HepG2 (cell line): ENCODE results near the gene MMP25. TPM values are rescaled to one million over a fixed set of nuclear protein-coding genes. Genes with fewer than 3 reads are reported as not detected.
A peak's percentile ranks its signal among the peaks of the same experiment; 100 is the strongest.

Experiments
- ARNT ChIP-seq: fragments of 450-650 bp; IDR thresholded peaks from 2 replicates; pipeline ENCODE4 v1.6.1; 2017
- ATF1 ChIP-seq: IDR thresholded peaks from 2 replicates; pipeline ENCODE4 v1.6.1; 2016; ENCODE audit warnings: mild to moderate bottlenecking, control low read depth
- BORCS8-MEF2B ChIP-seq: sonication (generic); formaldehyde crosslinking; IDR thresholded peaks from 2 replicates; pipeline ENCODE4 v1.8.0; 2022; ENCODE audit warnings: mild to moderate bottlenecking, missing genetic modification reagents
- CCDC6 ChIP-seq: sonication (generic); formaldehyde crosslinking; IDR thresholded peaks from 2 replicates; pipeline ENCODE4 v1.8.1; 2022; ENCODE audit warnings: mild to moderate bottlenecking, missing genetic modification reagents, moderate library complexity
- DNMT3B ChIP-seq: conservative IDR thresholded peaks from 2 replicates; pipeline ENCODE4 v1.6.1; 2016; ENCODE audit warnings: missing biosample characterization, control low read depth
- KAT7 ChIP-seq: IDR thresholded peaks from 2 replicates; pipeline ENCODE4 v1.6.1; 2018; ENCODE audit warnings: borderline replicate concordance, missing compliant biosample characterization
- KDM2A ChIP-seq: sonication (generic); formaldehyde crosslinking; IDR thresholded peaks from 2 replicates; pipeline ENCODE4 v1.4.0; 2020; ENCODE audit warnings: low read depth, missing genetic modification reagents, borderline replicate concordance
- NCOA2 ChIP-seq: sonication (generic); formaldehyde crosslinking; IDR thresholded peaks from 2 replicates; pipeline ENCODE4 v1.8.0; 2022; ENCODE audit warnings: inconsistent platforms
- PLSCR1 ChIP-seq: sonication (generic); formaldehyde crosslinking; IDR thresholded peaks from 2 replicates; pipeline ENCODE4 v1.5.0; 2020; ENCODE audit warnings: missing genetic modification reagents, mild to moderate bottlenecking, borderline replicate concordance
- SSRP1 ChIP-seq: IDR thresholded peaks from 2 replicates; pipeline ENCODE4 v1.6.1; 2016; ENCODE audit warnings: control low read depth
- TARDBP ChIP-seq: sonication (generic); formaldehyde crosslinking; IDR thresholded peaks from 2 replicates; pipeline ENCODE4 v1.8.0; 2022; ENCODE audit warnings: mild to moderate bottlenecking, missing genetic modification reagents
- TBX3 ChIP-seq: fragments of 450-650 bp; IDR thresholded peaks from 2 replicates; pipeline ENCODE4 v1.6.1; 2017; ENCODE audit warnings: antibody characterized with exemption, mild to moderate bottlenecking, inconsistent platforms, borderline replicate concordance
- ZFP90 ChIP-seq: sonication (generic); formaldehyde crosslinking; IDR thresholded peaks from 2 replicates; pipeline ENCODE4 v1.8.0; 2022; ENCODE audit warnings: missing genetic modification reagents, mild to moderate bottlenecking, inconsistent platforms, borderline replicate concordance
- ZNF292 ChIP-seq: sonication (generic); formaldehyde crosslinking; IDR thresholded peaks from 2 replicates; pipeline ENCODE4 v1.8.1; 2022; ENCODE audit warnings: mild to moderate bottlenecking, low read depth, missing genetic modification reagents, borderline replicate concordance
- ZNF331 ChIP-seq: sonication (generic); formaldehyde crosslinking; IDR thresholded peaks from 2 replicates; pipeline ENCODE4 v1.4.0; 2020; ENCODE audit warnings: missing genetic modification reagents
- ZNF333 ChIP-seq: sonication (generic); formaldehyde crosslinking; IDR thresholded peaks from 2 replicates; pipeline ENCODE4 v1.4.0; 2020; ENCODE audit warnings: mild to moderate bottlenecking, missing genetic modification reagents, borderline replicate concordance
- ZNF501 ChIP-seq: sonication (generic); formaldehyde crosslinking; IDR thresholded peaks from 2 replicates; pipeline ENCODE4 v1.5.1; 2020; ENCODE audit warnings: mild to moderate bottlenecking, moderate library complexity, missing genetic modification reagents
- ZNF556 ChIP-seq: sonication (generic); formaldehyde crosslinking; IDR thresholded peaks from 2 replicates; pipeline ENCODE4 v1.4.0; 2020; ENCODE audit warnings: mild to moderate bottlenecking, missing genetic modification reagents, borderline replicate concordance
- ZNF569 ChIP-seq: sonication (generic); formaldehyde crosslinking; IDR thresholded peaks from 2 replicates; pipeline ENCODE4 v1.5.0; 2020; ENCODE audit warnings: mild to moderate bottlenecking, missing genetic modification reagents, moderate library complexity, borderline replicate concordance
- ZNF570 ChIP-seq: sonication (generic); formaldehyde crosslinking; IDR thresholded peaks from 2 replicates; pipeline ENCODE4 v1.4.0; 2020; ENCODE audit warnings: mild to moderate bottlenecking, missing genetic modification reagents, borderline replicate concordance
- ZNF629 ChIP-seq: sonication (generic); formaldehyde crosslinking; conservative IDR thresholded peaks from 2 replicates; pipeline ENCODE4 v1.5.0; 2020; ENCODE audit warnings: missing genetic modification reagents
- ZNF792 ChIP-seq: IDR thresholded peaks from 2 replicates; pipeline ENCODE4 v1.6.1; 2016
- polyA plus RNA-seq, 8 experiments: library from polyadenylated mRNA; depleted of rRNA in 3 of 8; stranded (reverse) in 7 of 8; unstranded in 1 of 8; fragments of >200 nt; fragmentation: Illumina TruSeq in 4 of 8; extraction: Trizol in 4 of 8; gene quantifications; 2 replicates each; pipeline versions ENCODE4 v1.2.1 to v1.2.3, GENCODE V29; 2011 to 2016; ENCODE audit warnings: low read depth in 4 of 8, missing spikeins in 1 of 8, mixed read lengths in 1 of 8; ENCODE audit not compliant: insufficient read depth in 1 of 8
- total RNA-seq, 5 experiments: library from RNA; depleted of rRNA; stranded (reverse); fragments of >200 nt; fragmentation: Illumina TruSeq; extraction: Trizol; gene quantifications; 2 replicates each; pipeline ENCODE4 v1.2.3, GENCODE V29; 2016; ENCODE audit warnings: low read depth in 1 of 5
- TF ChIP-seq, protein P1 (sequence below): sonication (generic); formaldehyde crosslinking; IDR thresholded peaks from 2 replicates; pipeline ENCODE4 v1.5.1; 2020; ENCODE audit warnings: missing genetic modification reagents, mild to moderate bottlenecking, borderline replicate concordance
- TF ChIP-seq, protein P2 (sequence below): IDR thresholded peaks from 2 replicates; pipeline ENCODE4 v1.6.1; 2012; ENCODE audit warnings: inconsistent platforms
- TF ChIP-seq, protein P3 (sequence below): IDR thresholded peaks from 2 replicates; pipeline ENCODE4 v1.6.1; 2016; ENCODE audit warnings: low read depth, missing genetic modification reagents, missing compliant biosample characterization

The MMP25 gene
- total and polyA plus RNA-seq, 2 of the 13 experiments (the other 11 are each of a cell fraction or from before 2014, with no cell fraction given): 0.04 to 0.08 TPM

DNA sequence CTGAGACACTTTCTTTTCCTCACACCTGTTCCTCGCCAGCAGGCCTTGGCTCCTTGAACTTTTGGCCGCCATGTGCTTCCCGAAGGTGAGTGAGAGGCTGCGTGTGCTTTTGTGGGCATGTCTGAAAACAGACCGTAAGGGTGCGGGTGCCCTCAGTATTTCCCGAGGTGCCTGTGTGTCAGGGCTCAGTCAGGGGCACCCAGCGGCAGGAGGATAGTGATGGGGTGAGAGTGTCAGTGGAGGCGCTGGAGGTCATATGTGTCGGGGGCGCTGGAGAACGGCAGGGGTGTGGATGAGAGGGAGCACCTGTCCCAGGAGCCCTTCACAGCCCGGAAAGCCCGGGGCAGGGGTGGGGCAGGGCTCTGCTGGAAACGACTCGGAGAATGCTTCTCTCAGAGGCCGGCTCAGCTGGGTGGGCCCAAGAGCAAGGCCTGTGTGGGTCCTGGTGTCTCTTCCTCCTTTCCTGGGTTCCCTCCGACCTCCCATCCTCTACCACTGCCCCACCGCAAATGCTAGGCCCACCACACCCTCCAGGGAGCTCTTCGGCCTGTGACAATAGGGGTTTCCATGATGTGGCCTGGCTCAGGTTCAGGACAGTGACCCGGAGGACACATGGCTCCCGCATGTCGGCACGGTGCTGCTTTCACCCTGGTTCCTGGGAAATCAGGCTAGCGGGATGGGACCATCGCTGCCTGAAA, 19.5 kb downstream of the MMP25 start (continued):
- TF ChIP-seq, protein P1, sequence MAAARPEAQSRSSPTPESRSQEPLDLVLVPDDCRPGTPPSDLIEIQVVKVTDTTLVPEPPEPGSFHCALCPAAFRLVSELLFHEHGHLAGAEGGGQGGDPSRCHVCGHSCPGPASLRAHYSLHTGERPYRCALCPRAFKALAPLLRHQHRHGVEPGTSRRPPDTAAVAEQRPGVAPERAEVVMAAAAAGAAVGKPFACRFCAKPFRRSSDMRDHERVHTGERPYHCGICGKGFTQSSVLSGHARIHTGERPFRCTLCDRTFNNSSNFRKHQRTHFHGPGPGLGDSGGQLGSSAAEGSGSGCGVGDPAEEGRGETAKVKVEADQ (CRISPR knock-in tag): peak; percentile 56; the same call in 1 of the 2 replicates
- no peak for TF ChIP-seq ZNF556 (CRISPR knock-in tag)
- TF ChIP-seq, protein P2, sequence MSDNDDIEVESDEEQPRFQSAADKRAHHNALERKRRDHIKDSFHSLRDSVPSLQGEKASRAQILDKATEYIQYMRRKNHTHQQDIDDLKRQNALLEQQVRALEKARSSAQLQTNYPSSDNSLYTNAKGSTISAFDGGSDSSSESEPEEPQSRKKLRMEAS: peak; percentile 71
- no peak for TF ChIP-seq PLSCR1 (CRISPR knock-in tag)
- TF ChIP-seq ATF1 (CRISPR knock-in tag): no peak
- peak; percentile 5; the same call in 1 of the 2 replicates for TF ChIP-seq ZNF501 (CRISPR knock-in tag)
- no peak for TF ChIP-seq ZNF331 (CRISPR knock-in tag)
- no peak for TF ChIP-seq SSRP1 (CRISPR knock-in tag)
- peak; percentile 41; the same call in 1 of the 2 replicates for TF ChIP-seq KAT7
- TF ChIP-seq KDM2A (CRISPR knock-in tag): no peak; the same call in 1 of the 2 replicates
- TF ChIP-seq CCDC6: no peak
- TF ChIP-seq ZNF570: no peak
- TF ChIP-seq ZNF292 (CRISPR knock-in tag): no peak
- TF ChIP-seq DNMT3B (CRISPR knock-in tag): peak; percentile 80
- TF ChIP-seq ZNF569 (CRISPR knock-in tag): no peak
- TF ChIP-seq ARNT: no peak
- no peak for TF ChIP-seq TARDBP (CRISPR knock-in tag)
- TF ChIP-seq ZNF629 (CRISPR knock-in tag): no peak
- no peak for TF ChIP-seq NCOA2
- TF ChIP-seq ZNF792 (CRISPR knock-in tag): no peak
- TF ChIP-seq TBX3: no peak
- TF ChIP-seq ZNF333 (CRISPR knock-in tag): no peak
- peak; percentile 2; the same call in 1 of the 2 replicates for TF ChIP-seq ZFP90 (CRISPR knock-in tag)
- no peak; the same call in 1 of the 2 replicates for TF ChIP-seq BORCS8-MEF2B (CRISPR knock-in tag)
- TF ChIP-seq, protein P3, sequence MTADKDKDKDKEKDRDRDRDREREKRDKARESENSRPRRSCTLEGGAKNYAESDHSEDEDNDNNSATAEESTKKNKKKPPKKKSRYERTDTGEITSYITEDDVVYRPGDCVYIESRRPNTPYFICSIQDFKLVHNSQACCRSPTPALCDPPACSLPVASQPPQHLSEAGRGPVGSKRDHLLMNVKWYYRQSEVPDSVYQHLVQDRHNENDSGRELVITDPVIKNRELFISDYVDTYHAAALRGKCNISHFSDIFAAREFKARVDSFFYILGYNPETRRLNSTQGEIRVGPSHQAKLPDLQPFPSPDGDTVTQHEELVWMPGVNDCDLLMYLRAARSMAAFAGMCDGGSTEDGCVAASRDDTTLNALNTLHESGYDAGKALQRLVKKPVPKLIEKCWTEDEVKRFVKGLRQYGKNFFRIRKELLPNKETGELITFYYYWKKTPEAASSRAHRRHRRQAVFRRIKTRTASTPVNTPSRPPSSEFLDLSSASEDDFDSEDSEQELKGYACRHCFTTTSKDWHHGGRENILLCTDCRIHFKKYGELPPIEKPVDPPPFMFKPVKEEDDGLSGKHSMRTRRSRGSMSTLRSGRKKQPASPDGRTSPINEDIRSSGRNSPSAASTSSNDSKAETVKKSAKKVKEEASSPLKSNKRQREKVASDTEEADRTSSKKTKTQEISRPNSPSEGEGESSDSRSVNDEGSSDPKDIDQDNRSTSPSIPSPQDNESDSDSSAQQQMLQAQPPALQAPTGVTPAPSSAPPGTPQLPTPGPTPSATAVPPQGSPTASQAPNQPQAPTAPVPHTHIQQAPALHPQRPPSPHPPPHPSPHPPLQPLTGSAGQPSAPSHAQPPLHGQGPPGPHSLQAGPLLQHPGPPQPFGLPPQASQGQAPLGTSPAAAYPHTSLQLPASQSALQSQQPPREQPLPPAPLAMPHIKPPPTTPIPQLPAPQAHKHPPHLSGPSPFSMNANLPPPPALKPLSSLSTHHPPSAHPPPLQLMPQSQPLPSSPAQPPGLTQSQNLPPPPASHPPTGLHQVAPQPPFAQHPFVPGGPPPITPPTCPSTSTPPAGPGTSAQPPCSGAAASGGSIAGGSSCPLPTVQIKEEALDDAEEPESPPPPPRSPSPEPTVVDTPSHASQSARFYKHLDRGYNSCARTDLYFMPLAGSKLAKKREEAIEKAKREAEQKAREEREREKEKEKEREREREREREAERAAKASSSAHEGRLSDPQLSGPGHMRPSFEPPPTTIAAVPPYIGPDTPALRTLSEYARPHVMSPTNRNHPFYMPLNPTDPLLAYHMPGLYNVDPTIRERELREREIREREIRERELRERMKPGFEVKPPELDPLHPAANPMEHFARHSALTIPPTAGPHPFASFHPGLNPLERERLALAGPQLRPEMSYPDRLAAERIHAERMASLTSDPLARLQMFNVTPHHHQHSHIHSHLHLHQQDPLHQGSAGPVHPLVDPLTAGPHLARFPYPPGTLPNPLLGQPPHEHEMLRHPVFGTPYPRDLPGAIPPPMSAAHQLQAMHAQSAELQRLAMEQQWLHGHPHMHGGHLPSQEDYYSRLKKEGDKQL (CRISPR knock-in tag): no peak
